ENCODE results near the gene ENTR1. TPM values are rescaled to one million over a fixed set of nuclear protein-coding genes. Genes with fewer than 3 reads are reported as not detected.

The ENTR1 gene
- total and polyA plus RNA-seq, 10 of the 15 experiments (the other 5 are each of a cell fraction or from before 2014, with no cell fraction given): 8.2 to 96.4 (median 41.1) TPM

DNA sequence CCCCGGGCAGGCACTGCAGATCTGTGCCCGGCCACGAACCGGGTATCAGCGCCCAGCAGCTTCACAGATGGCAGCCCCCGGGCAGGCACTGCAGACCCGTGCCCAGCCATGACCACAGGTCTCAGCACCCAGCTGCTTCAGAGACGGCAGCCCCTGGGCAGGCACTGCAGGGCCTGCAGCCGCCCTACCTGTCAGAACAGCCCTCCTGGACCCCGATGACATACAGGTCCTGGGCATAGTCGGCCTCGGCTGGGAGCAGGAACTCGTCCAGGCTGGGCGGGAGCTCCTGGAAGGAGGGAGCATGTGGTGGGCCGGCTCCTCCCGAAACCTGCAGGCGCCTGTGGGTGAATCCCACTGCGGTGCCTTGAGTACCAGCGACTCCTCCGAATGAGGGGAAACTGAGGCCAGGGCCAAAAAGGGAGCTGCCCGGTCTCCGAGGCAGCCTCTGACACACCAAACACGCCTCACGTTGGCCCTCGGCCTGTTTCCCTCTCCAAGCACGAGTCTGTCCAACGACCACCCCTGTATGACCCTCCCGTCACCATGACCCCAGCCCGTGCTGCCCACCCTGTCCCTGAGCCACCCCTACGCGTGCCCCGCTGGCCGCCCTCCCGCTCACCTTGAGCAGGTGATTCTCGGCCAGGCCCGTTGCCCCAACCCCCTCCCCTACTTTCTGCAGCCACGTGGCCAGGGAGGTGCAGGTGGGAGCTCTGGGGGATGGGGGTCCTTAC lies 23.6 kb upstream of the ENTR1 start:
- no TSS peak for BruUV-seq (replicated peaks)

More for the DNA sequence above, 23.6 kb upstream of the ENTR1 start:
- in situ Hi-C loops (cut with MboI): no loop called here
- ChIA-PET SMC1A (ENCODE audit: uncharacterized antibody, unreplicated experiment) (no interaction called here), CTCF (no interaction called here), RAD21 (ENCODE audit: unreplicated experiment) (no interaction called here), POLR2A (no interaction called here)
- H3K27me3 ChIP-seq (replicated peaks in 1 of 2; ENCODE audit: control insufficient read depth in 2 of 2, insufficient read depth in 2 of 2, low read length in 1 of 2): no peaks in the 10 kb centered on the region
- peaks cover 6% of the 10 kb centered on the region; the same call in 1 of the 2 replicates for H3K4me1 ChIP-seq (ENCODE audit: control insufficient read depth, insufficient read depth, low read length)
- no peaks in the 10 kb centered on the region for H4K20me1 ChIP-seq (ENCODE audit: control insufficient read depth, insufficient read depth)
- peaks cover 0 to 13% of the 10 kb centered on the region in 2 experiments; a peak in 3 of 4 replicates for H3K36me3 ChIP-seq (ENCODE audit: control insufficient read depth in 2 of 2, insufficient read depth in 2 of 2, low read length in 1 of 2)
- intact Hi-C loops (cut with micrococcal nuclease; ENCODE audit: unreplicated experiment): no loop called here
- 92% methylated on average over 30 of the region's 37 CpGs for WGBS (ENCODE audit: insufficient coverage, insufficient replicate concordance, low lambda C conversion rate, missing lambda C conversion rate)
- H3K9ac ChIP-seq (ENCODE audit: control insufficient read depth, insufficient read depth, low read length): no peak overlapping the region
- H3K27ac ChIP-seq (ENCODE audit: control insufficient read depth, insufficient read depth): no peak overlapping the region
- no peaks in the 10 kb centered on the region for H3K9me3 ChIP-seq (replicated peaks; ENCODE audit: control insufficient read depth, insufficient read depth, low read length)
- no peak overlapping the region for H2AFZ ChIP-seq (ENCODE audit: control insufficient read depth, low read depth, low read length)
- DNase-seq (ENCODE audit: low read depth, low spot score) (no peak), ATAC-seq (no peak), FAIRE-seq (no peak)
- no peak overlapping the region for H3K4me2 ChIP-seq (ENCODE audit: control insufficient read depth, insufficient read depth)
- TF ChIP-seq RFX5 (IDR thresholded peaks at IDR 0.05; ENCODE audit: low read depth, low read length) (no peak), RCOR1 (conservative IDR thresholded peaks at IDR 0.05; ENCODE audit: low read depth, low read length) (no peak), IKZF1 (conservative IDR thresholded peaks at IDR 0.05) (no peak), NR2C2 (IDR thresholded peaks at IDR 0.05; ENCODE audit: borderline replicate concordance, control insufficient read depth, insufficient read length, low read depth) (no peak), KDM1A (IDR thresholded peaks at IDR 0.05; ENCODE audit: borderline replicate concordance) (no peak), JUNB (IDR thresholded peaks at IDR 0.05) (no peak), CBFB (IDR thresholded peaks at IDR 0.05; ENCODE audit: low read depth) (no peak), SIN3A (IDR thresholded peaks at IDR 0.05; ENCODE audit: low read depth, low read length) (no peak)
- TF ChIP-seq, protein P1, sequence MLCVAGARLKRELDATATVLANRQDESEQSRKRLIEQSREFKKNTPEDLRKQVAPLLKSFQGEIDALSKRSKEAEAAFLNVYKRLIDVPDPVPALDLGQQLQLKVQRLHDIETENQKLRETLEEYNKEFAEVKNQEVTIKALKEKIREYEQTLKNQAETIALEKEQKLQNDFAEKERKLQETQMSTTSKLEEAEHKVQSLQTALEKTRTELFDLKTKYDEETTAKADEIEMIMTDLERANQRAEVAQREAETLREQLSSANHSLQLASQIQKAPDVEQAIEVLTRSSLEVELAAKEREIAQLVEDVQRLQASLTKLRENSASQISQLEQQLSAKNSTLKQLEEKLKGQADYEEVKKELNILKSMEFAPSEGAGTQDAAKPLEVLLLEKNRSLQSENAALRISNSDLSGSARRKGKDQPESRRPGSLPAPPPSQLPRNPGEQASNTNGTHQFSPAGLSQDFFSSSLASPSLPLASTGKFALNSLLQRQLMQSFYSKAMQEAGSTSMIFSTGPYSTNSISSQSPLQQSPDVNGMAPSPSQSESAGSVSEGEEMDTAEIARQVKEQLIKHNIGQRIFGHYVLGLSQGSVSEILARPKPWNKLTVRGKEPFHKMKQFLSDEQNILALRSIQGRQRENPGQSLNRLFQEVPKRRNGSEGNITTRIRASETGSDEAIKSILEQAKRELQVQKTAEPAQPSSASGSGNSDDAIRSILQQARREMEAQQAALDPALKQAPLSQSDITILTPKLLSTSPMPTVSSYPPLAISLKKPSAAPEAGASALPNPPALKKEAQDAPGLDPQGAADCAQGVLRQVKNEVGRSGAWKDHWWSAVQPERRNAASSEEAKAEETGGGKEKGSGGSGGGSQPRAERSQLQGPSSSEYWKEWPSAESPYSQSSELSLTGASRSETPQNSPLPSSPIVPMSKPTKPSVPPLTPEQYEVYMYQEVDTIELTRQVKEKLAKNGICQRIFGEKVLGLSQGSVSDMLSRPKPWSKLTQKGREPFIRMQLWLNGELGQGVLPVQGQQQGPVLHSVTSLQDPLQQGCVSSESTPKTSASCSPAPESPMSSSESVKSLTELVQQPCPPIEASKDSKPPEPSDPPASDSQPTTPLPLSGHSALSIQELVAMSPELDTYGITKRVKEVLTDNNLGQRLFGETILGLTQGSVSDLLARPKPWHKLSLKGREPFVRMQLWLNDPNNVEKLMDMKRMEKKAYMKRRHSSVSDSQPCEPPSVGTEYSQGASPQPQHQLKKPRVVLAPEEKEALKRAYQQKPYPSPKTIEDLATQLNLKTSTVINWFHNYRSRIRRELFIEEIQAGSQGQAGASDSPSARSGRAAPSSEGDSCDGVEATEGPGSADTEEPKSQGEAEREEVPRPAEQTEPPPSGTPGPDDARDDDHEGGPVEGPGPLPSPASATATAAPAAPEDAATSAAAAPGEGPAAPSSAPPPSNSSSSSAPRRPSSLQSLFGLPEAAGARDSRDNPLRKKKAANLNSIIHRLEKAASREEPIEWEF (IDR thresholded peaks at IDR 0.05; ENCODE audit: insufficient replicate concordance, low read depth, low read length): no peak
- TF ChIP-seq, protein P2, sequence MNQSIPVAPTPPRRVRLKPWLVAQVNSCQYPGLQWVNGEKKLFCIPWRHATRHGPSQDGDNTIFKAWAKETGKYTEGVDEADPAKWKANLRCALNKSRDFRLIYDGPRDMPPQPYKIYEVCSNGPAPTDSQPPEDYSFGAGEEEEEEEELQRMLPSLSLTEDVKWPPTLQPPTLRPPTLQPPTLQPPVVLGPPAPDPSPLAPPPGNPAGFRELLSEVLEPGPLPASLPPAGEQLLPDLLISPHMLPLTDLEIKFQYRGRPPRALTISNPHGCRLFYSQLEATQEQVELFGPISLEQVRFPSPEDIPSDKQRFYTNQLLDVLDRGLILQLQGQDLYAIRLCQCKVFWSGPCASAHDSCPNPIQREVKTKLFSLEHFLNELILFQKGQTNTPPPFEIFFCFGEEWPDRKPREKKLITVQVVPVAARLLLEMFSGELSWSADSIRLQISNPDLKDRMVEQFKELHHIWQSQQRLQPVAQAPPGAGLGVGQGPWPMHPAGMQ (IDR thresholded peaks at IDR 0.05; ENCODE audit: borderline replicate concordance): no peak
- H3K4me3 ChIP-seq: no peak overlapping the region
- peaks cover 34% of the 10 kb centered on the region for H3K79me2 ChIP-seq (ENCODE audit: control insufficient read depth, insufficient read depth, low read length)

All from GM12878 (cell line).